Measurements from ENCODE around the gene UBQLN3.
A peak's percentile ranks its signal among the peaks of the same experiment; 100 is the strongest.

Gene UBQLN3

GRCh38 chr11:5504403-5504921, 5.3 kb downstream of the UBQLN3 start:
- no peak for DNase-seq

GRCh38 chr11:5500393-5500801, 9.4 kb downstream of the UBQLN3 start:
- no peak for DNase-seq

- DNase-seq, result no peak
Measured at GRCh38 chr11:5499671-5500070, 10.1 kb downstream of the UBQLN3 start.

GRCh38 chr11:5489576-5490357, 20.0 kb downstream of the UBQLN3 start:
- no peak for DNase-seq

- DNase-seq, result no peak
Measured at GRCh38 chr11:5488798-5489399, 20.9 kb downstream of the UBQLN3 start.

- DNase-seq, result no peak
Measured at GRCh38 chr11:5488385-5488784, 21.4 kb downstream of the UBQLN3 start, which contains the start of gene OR52D1. TSS of gene OR52D1 (plus strand) at chr11:5488685. CDS start at chr11:5488707, 22 bp downstream.

GRCh38 chr11:5486421-5486820, 23.3 kb downstream of the UBQLN3 start:
- no peak for DNase-seq

- no peak for DNase-seq
Measured at GRCh38 chr11:5486003-5486402, 23.8 kb downstream of the UBQLN3 start.

GRCh38 chr11:5476186-5476819, 33.5 kb downstream of the UBQLN3 start:
- peak; percentile 61 for DNase-seq

GRCh38 chr11:5473921-5474320, 35.8 kb downstream of the UBQLN3 start:
- no peak for DNase-seq

- DNase-seq, result no peak
Measured at GRCh38 chr11:5467527-5467926, 42.2 kb downstream of the UBQLN3 start.

- no peak for DNase-seq
Measured at GRCh38 chr11:5460983-5461621, 48.7 kb downstream of the UBQLN3 start.
